ENCODE measurements around the gene NPSR1. TPM values are rescaled to one million over a fixed set of nuclear protein-coding genes. Genes with fewer than 3 reads are reported as not detected.

Gene NPSR1
- total RNA-seq, 1 experiment from 2014 or later: not detected

- Histone ChIP-seq H3K27ac (ENCODE audit: insufficient read length, low read depth, low read length) (no peak overlapping the region), H2BK5ac (ENCODE audit: insufficient read length, low read length) (no peak overlapping the region), H3K4me1 (ENCODE audit: insufficient read depth, low read length) (no peaks in the 10 kb centered on the region; the same call in 1 of the 2 replicates), H2BK15ac (ENCODE audit: low read depth, low read length) (no peak overlapping the region), H2AK5ac (ENCODE audit: insufficient read length, low read length) (no peak overlapping the region), H4K5ac (ENCODE audit: insufficient read length, low read depth, low read length) (no peak overlapping the region), H3K14ac (ENCODE audit: insufficient read depth, low read length) (no peak overlapping the region), H3K23me2 (ENCODE audit: insufficient read length, low read depth, low read length, poor library complexity, severe bottlenecking) (no peaks in the 10 kb centered on the region), H2AFZ (ENCODE audit: low read length) (no peak overlapping the region), H3K56ac (ENCODE audit: insufficient read length, low read depth, low read length) (no peak overlapping the region), H3K18ac (ENCODE audit: insufficient read length, low read depth, low read length) (no peak overlapping the region), H3T11ph (ENCODE audit: low read length) (no peak overlapping the region), H3K9ac (ENCODE audit: extremely low read depth, insufficient read length, low read length) (no peak overlapping the region), H2BK12ac (ENCODE audit: insufficient read length, low read depth, low read length) (no peak overlapping the region), H3K4me2 (ENCODE audit: insufficient read depth, insufficient read length, low read length) (no peak overlapping the region), H3K27me3 (ENCODE audit: insufficient read depth, low read length) (no peaks in the 10 kb centered on the region; the same call in 1 of the 2 replicates), H2BK20ac (ENCODE audit: low read depth, low read length, poor library complexity, severe bottlenecking) (no peak overlapping the region), H3K4ac (ENCODE audit: low read depth, low read length) (no peak overlapping the region), H3K9me3 (ENCODE audit: control insufficient read depth, low read depth, low read length) (no peaks in the 10 kb centered on the region), H3K79me2 (ENCODE audit: insufficient read depth, low read length) (no peaks in the 10 kb centered on the region), H2BK120ac (ENCODE audit: low read depth, low read length, poor library complexity, severe bottlenecking) (no peak overlapping the region), H3K79me1 (ENCODE audit: insufficient read depth, low read depth, low read length, poor library complexity, severe bottlenecking) (no peaks in the 10 kb centered on the region), H4K8ac (replicated peaks; ENCODE audit: insufficient read length, low read depth, low read length) (no peak overlapping the region), H4K20me1 (ENCODE audit: control insufficient read depth, insufficient read depth, insufficient read length) (no peaks in the 10 kb centered on the region), H3K23ac (ENCODE audit: insufficient read length, low read depth, low read length) (no peak overlapping the region), H4K91ac (ENCODE audit: insufficient read length, low read depth, low read length) (no peak overlapping the region)
- no peak for DNase-seq
- TF ChIP-seq, protein P1, sequence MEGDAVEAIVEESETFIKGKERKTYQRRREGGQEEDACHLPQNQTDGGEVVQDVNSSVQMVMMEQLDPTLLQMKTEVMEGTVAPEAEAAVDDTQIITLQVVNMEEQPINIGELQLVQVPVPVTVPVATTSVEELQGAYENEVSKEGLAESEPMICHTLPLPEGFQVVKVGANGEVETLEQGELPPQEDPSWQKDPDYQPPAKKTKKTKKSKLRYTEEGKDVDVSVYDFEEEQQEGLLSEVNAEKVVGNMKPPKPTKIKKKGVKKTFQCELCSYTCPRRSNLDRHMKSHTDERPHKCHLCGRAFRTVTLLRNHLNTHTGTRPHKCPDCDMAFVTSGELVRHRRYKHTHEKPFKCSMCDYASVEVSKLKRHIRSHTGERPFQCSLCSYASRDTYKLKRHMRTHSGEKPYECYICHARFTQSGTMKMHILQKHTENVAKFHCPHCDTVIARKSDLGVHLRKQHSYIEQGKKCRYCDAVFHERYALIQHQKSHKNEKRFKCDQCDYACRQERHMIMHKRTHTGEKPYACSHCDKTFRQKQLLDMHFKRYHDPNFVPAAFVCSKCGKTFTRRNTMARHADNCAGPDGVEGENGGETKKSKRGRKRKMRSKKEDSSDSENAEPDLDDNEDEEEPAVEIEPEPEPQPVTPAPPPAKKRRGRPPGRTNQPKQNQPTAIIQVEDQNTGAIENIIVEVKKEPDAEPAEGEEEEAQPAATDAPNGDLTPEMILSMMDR (conservative IDR thresholded peaks at IDR 0.05): no peak
- H3K27me3 Mint-ChIP-seq (ENCODE audit: low read depth): peaks cover 9% of the 10 kb centered on the region
- peaks cover 5 to 27% (median 5%) of the 10 kb centered on the region in 3 experiments; a peak in 6 of 7 replicates for H3K36me3 Mint-ChIP-seq (ENCODE audit: insufficient read depth in 1 of 3, low read depth in 3 of 3)
- H3K4me1 Mint-ChIP-seq: peaks cover 48 to 51% of the 10 kb centered on the region in 2 experiments
- WGBS (ENCODE audit: extremely low coverage, insufficient read length, low lambda C conversion rate): no CpG with 5 or more reads among the region's 1 CpG
- H3K4me3 Mint-ChIP-seq: no peak overlapping the region
- H3K27ac Mint-ChIP-seq: no peak overlapping the region
- peaks cover 13 to 14% of the 10 kb centered on the region in 2 experiments for H3K9me3 Mint-ChIP-seq
These were observed 4.2 kb upstream of the NPSR1 start for GRCh38 chr7:34653787-34654186.
